Naive thymus-derived CD4-positive, alpha-beta T cell (primary cell): Measurements from ENCODE around the gene IDS. TPM values are rescaled to one million over a fixed set of nuclear protein-coding genes. Genes with fewer than 3 reads are reported as not detected.
A peak's percentile ranks its signal among the peaks of the same experiment; 100 is the strongest.
"Not testable (repeated sequence)": the region's sequence is repeated elsewhere in the genome, so short reads cannot be mapped to it uniquely, and the experiment has no call there.

Experiments
- ATAC-seq: fragments of 150-1000 bp; cut with Tn5 transposase; 2 replicates; pipeline ENCODE4 v1.10.0; 2021; ENCODE audit warnings: mild to moderate bottlenecking, moderate library complexity
- CTCF ChIA-PET: fragments of 350-600 bp; sonication (Branson Sonifier 250); formaldehyde crosslinking; loops from one replicate; lab custom pipeline; 2021; ENCODE audit warnings: antibody characterized with exemption; lab: Charles Lee
- POLR2A ChIA-PET: fragments of 350-600 bp; sonication (Branson Sonifier 250); formaldehyde crosslinking; loops from one replicate; lab custom pipeline; 2021; ENCODE audit warnings: antibody characterized with exemption, inconsistent platforms; lab: Charles Lee
- DNase-seq, 9 donors: peaks; one replicate each; pipeline versions ENCODE4 v3.0.0 to v3.0.0-alpha.2; 2020 to 2022; ENCODE audit warnings: mixed read lengths in 1 of 9
- H3K27ac ChIP-seq: one replicate; pipeline ENCODE4 v1.7.0; 2013; ENCODE audit warnings: mild to moderate bottlenecking, low read depth, low read length, moderate library complexity
- H3K27me3 ChIP-seq, 2 donors: one replicate each; pipeline ENCODE4 v1.7.0; 2013; ENCODE audit warnings: low read length in 2 of 2, mild to moderate bottlenecking in 2 of 2, moderate library complexity in 2 of 2; ENCODE audit not compliant: control insufficient read depth in 2 of 2, insufficient read depth in 2 of 2
- H3K36me3 ChIP-seq, 3 experiments: 1 replicate in 2 of 3; 2 replicates in 1 of 3; pipeline ENCODE4 v1.7.0; 2013; ENCODE audit warnings: low read length in 3 of 3, mild to moderate bottlenecking in 3 of 3, moderate library complexity in 1 of 3; ENCODE audit not compliant: insufficient read depth in 3 of 3, control insufficient read depth in 2 of 3
- H3K4me1 ChIP-seq, 2 donors: one replicate each; pipeline ENCODE4 v1.7.0; 2013; ENCODE audit warnings: low read length in 2 of 2, mild to moderate bottlenecking in 2 of 2, moderate library complexity in 1 of 2; ENCODE audit not compliant: control insufficient read depth in 2 of 2, insufficient read depth in 2 of 2
- H3K4me3 ChIP-seq: 2 replicates; pipeline ENCODE4 v1.7.0; 2013; ENCODE audit warnings: mild to moderate bottlenecking, low read length
- H3K9me3 ChIP-seq, 3 experiments: 1 replicate in 2 of 3; 2 replicates in 1 of 3; pipeline ENCODE4 v1.7.0; 2013; ENCODE audit warnings: low read length in 3 of 3; ENCODE audit not compliant: control insufficient read depth in 2 of 3
- H3K27ac Mint-ChIP-seq, 9 donors: one replicate each; pipeline ENCODE4 v1.8.0; 2020 to 2022; ENCODE audit warnings: mixed read lengths in 9 of 9, mild to moderate bottlenecking in 8 of 9, moderate library complexity in 5 of 9, inconsistent platforms in 2 of 9
- H3K27me3 Mint-ChIP-seq, 5 donors: one replicate each; pipeline ENCODE4 v1.8.0; 2021 to 2022; ENCODE audit warnings: mixed read lengths in 5 of 5, mild to moderate bottlenecking in 1 of 5
- H3K36me3 Mint-ChIP-seq, 5 donors: one replicate each; pipeline ENCODE4 v1.8.0; 2020 to 2022; ENCODE audit warnings: mixed read lengths in 5 of 5, mild to moderate bottlenecking in 3 of 5, inconsistent platforms in 1 of 5
- H3K4me1 Mint-ChIP-seq, 7 donors: one replicate each; pipeline ENCODE4 v1.8.0; 2020 to 2022; ENCODE audit warnings: mixed read lengths in 7 of 7, mild to moderate bottlenecking in 3 of 7, inconsistent platforms in 1 of 7
- H3K4me3 Mint-ChIP-seq, 10 donors: one replicate each; pipeline ENCODE4 v1.8.0; 2020 to 2022; ENCODE audit warnings: mild to moderate bottlenecking in 10 of 10, mixed read lengths in 10 of 10, moderate library complexity in 6 of 10, inconsistent platforms in 2 of 10
- H3K9me3 Mint-ChIP-seq, 11 donors: one replicate each; pipeline ENCODE4 v1.8.0; 2020 to 2022; ENCODE audit warnings: mixed read lengths in 11 of 11, mild to moderate bottlenecking in 4 of 11, inconsistent platforms in 1 of 11, moderate library complexity in 1 of 11
- intact Hi-C, 2 donors: fragments of 100-400 bp; cut with micrococcal nuclease; formaldehyde crosslinking; loops; one replicate each; pipeline ENCODE4 v1.15.1; 2023
- polyA plus RNA-seq, 2 donors: library from polyadenylated mRNA; unstranded; fragments of 300-500 nt; fragmentation: Illumina TruSeq; gene quantifications; one replicate each; pipeline ENCODE4 v1.2.3, GENCODE V29; 2021
- total RNA-seq, 6 experiments: library from RNA in 5 of 6; stranded (reverse) in 5 of 6; gene quantifications; 1 replicate in 5 of 6; 2 replicates in 1 of 6; pipeline ENCODE4 v1.2.3 and lab custom pipeline; 2021 to 2026

The IDS gene
- total and polyA plus RNA-seq, 7 experiments from 2014 or later = 73.1 to 317 (median 131) TPM

DNA sequence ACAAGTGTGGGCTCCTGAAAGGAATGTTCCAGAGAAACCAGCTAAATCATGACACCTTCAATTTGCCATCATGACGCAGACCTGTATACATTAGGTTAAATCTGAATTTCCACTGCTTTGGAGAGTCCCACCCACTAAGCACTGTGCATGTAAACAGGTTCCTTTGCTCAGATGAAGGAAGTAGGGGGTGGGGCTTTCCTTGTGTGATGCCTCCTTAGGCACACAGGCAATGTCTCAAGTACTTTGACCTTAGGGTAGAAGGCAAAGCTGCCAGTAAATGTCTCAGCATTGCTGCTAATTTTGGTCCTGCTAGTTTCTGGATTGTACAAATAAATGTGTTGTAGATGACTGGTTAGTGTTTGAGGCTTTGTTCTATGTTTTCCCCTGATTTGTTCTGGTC is 41.9 kb upstream of the IDS start:
- intact Hi-C loops = loop anchor here in 1 of 2 donors (10.0 kb wide), 5 partner anchors 88 to 1848 kb away; partner anchors contain the start of genes CD99L2, MAMLD1, MTMR1 and TMEM185A
- H3K4me1 Mint-ChIP-seq, H3K4me1 ChIP-seq, H3K27me3 ChIP-seq, H3K9me3 Mint-ChIP-seq, H3K4me3 ChIP-seq, H3K9me3 ChIP-seq, H3K4me3 Mint-ChIP-seq, ATAC-seq, DNase-seq, H3K27ac Mint-ChIP-seq, CTCF ChIA-PET, H3K27ac ChIP-seq, POLR2A ChIA-PET, H3K36me3 ChIP-seq, H3K27me3 Mint-ChIP-seq, H3K36me3 Mint-ChIP-seq: not testable (repeated sequence)

DNA sequence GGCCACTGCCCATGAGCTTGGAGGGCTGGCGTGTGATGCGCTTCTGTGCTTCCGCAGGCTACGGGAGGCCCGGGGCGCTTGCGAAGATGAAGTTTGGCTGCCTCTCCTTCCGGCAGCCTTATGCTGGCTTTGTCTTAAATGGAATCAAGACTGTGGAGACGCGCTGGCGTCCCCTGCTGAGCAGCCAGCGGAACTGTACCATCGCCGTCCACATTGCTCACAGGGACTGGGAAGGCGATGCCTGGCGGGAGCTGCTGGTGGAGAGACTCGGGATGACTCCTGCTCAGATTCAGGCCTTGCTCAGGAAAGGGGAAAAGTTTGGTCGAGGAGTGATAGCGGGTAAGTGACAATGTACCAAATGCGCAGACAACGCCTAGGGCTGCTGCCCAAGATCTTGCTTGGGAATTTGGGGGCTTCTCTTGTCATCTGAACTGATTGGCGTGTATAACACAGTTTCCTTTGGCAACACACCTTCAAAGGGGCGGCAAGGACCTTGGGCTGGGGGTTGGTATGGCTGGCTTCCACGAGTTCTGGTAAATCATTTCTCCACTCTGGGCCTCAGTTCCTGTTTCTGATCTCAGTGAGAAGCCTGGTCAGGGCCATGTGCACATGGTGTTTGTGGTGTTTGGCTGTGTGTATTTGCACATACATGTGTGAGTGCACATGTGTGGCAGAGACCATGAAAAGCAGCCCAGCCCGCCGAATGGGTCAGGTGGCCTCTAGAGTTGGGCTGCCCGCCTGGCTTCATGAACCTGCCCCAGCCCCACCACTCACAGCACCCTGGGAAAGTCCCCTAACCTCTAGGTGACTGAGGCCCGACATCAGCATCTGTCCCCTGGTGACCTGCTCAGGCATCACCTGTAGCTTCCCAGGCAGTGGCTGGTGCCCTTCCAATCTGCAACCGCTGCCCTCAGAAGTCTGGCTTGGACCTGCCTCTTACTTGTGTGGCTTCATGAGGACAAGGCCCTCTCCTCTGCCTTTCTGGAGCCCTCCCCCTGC is 40.7 kb upstream of the IDS start:
- H3K4me1 ChIP-seq, H3K27me3 Mint-ChIP-seq, H3K9me3 ChIP-seq, H3K4me1 Mint-ChIP-seq, H3K4me3 ChIP-seq, H3K27me3 ChIP-seq, POLR2A ChIA-PET, H3K27ac ChIP-seq, H3K36me3 Mint-ChIP-seq, H3K36me3 ChIP-seq, H3K4me3 Mint-ChIP-seq, CTCF ChIA-PET, DNase-seq, ATAC-seq, H3K9me3 Mint-ChIP-seq: not testable (repeated sequence)
- intact Hi-C loops = loop anchor here in 1 of 2 donors (10.0 kb wide), 5 partner anchors 89 to 1849 kb away; partner anchors contain the start of genes CD99L2, MAMLD1, MTMR1 and TMEM185A
- peak overlapping the region in 1 of 9 donors; percentile 38 for H3K27ac Mint-ChIP-seq

DNA sequence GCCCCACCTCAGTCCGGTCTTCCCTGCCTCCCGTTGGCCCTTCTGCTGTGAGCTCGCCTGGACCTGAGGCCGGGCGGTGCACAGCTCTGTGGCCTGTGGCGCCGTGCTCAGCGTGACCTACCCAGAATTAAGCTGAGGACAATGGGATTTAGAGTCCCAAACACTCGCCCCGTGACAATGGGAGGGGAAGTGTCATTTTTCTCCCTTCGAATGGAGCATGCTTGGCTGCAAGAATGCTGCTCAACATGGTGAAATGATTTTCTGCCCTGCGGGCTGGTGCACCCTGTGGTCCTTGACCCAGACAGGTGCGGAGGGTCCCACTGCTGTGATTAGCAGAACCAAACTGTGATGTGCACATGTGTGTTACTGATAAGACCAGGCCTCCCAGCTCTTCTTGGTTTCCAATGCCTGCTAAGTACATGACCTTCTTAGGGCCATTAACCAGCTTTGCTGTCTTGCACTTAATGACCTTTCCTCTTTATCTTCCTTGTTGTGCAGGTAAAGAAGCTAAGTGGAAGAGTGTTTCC is 36.5 kb upstream of the IDS start:
- Histone ChIP-seq H3K4me1 (peaks cover 3 to 5% of the 10 kb centered on the region in 2 donors), H3K4me3 (peak overlapping the region; percentile 83), H3K9me3 (no peaks in the 10 kb centered on the region), H3K27me3 (no peaks in the 10 kb centered on the region), H3K36me3 (no peaks in the 10 kb centered on the region), H3K27ac (peak overlapping the region; percentile 100)
- intact Hi-C loops = loop anchor here (5.0 to 10.0 kb wide), 8 partner anchors 91 to 1853 kb away; partner anchors contain the start of genes TMEM185A (in 2 of the 2), CD99L2 (in 1 of the 2), FMR1 (in 1 of the 2) and MAMLD1 (in 1 of the 2)
- CTCF ChIA-PET = interaction anchor here (3.1 kb wide), 1 partner anchor 29 kb away, joined by 29 read pairs; no protein-coding TSS in a partner anchor
- Mint-ChIP-seq H3K4me1 (peaks cover 0 to 16% (median 2%) of the 10 kb centered on the region in 7 donors), H3K36me3 (peaks cover 0 to 3% (median 0%) of the 10 kb centered on the region in 5 donors), H3K27me3 (no peaks in the 10 kb centered on the region), H3K27ac (peak overlapping the region; percentile 72 to 100 (median 100)), H3K4me3 (peak overlapping the region; percentile 74 to 99 (median 96)), H3K9me3 (peaks cover 0 to 3% (median 0%) of the 10 kb centered on the region in 11 donors)
- POLR2A ChIA-PET = interaction anchor here (3.5 kb wide), 1 partner anchor 37 kb away, joined by 33 read pairs; the partner anchor contains the start of gene IDS
- ATAC-seq = no peak
- DNase-seq = no peak

DNA sequence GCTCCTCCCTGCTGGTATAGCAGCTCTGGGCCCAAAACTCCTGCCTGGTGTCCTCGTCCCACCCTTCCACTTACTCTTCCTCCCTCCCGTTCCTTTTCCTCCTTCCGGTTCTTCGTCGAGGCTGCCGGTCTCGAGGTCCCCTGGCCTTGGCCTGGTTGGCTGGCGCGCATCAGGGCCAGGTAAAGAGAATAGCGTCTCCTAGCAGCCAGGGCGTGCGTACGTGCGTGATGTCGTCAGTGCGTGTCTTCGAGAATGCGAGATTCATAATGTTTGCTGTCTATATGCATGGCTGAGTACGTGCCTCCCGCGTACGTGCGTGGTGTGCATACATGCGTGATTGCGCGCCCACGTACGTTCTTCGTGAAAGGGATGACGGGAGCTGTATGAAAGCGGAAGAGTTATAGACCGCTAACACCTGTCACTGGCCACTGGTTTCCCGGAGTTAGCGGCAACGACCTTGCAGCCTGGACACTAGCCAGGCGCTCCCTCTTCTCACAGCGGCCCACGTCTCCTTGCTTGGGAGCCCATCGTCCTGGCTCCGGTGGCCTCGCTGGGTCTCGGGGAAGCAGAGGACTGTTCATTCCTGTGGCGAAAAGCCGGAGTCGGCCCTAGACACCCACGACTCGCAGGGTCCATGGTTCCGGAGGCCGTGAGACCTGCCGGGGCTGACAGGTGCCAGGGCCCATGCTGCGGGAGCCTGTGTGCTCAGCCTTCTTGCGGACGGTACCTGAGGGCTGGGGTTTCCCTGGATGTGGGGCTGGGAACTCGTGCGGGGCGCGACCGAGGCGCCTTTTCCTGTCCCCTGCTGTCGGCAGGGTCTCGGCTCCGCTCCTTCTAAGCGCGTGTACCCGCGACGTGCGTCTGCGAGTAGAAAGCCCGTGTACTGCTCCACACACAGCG is 35.8 kb upstream of the IDS start, which contains the start of gene EOLA1:
EOLA1 (plus strand) TSS at position 392 of the 900 bp plus-strand sequence. CDS start 4,619 bp downstream, outside the sequence.
- Mint-ChIP-seq H3K36me3 (peaks cover 0 to 3% (median 0%) of the 10 kb centered on the region in 5 donors), H3K9me3 (peaks cover 0 to 3% (median 0%) of the 10 kb centered on the region in 11 donors), H3K27me3 (no peaks in the 10 kb centered on the region), H3K27ac (peak within 1 kb of the TSS; percentile 96 to 100 (median 100)), H3K4me3 (peak within 1 kb of the TSS; percentile 74 to 99 (median 96)), H3K4me1 (peaks cover 0 to 15% (median 2%) of the 10 kb centered on the region in 7 donors)
- DNase-seq (peak; percentile 61 to 94 (median 90)), ATAC-seq (peak; percentile 76)
- Histone ChIP-seq H3K27me3 (no peaks in the 10 kb centered on the region), H3K27ac (peak within 1 kb of the TSS; percentile 100), H3K4me1 (peaks cover 3 to 5% of the 10 kb centered on the region in 2 donors), H3K9me3 (no peaks in the 10 kb centered on the region), H3K36me3 (peaks cover 0 to 3% (median 0%) of the 10 kb centered on the region in 3 experiments), H3K4me3 (peak within 1 kb of the TSS; percentile 83)
- CTCF ChIA-PET = interaction anchor here (0.7 to 3.1 kb wide), 6 partner anchors 11 to 399 kb away, joined by 3 to 29 read pairs (median 6); no protein-coding TSS in a partner anchor
- POLR2A ChIA-PET = interaction anchor here (2.0 to 3.5 kb wide), 5 partner anchors 12 to 398 kb away, joined by 9 to 35 read pairs (median 18); partner anchors contain the start of genes EOLA2 and IDS
- intact Hi-C loops = loop anchor here (1.0 to 10.0 kb wide), 13 partner anchors 14 to 1854 kb away; partner anchors contain the start of genes FMR1 (in 2 of the 2), MTM1 (in 2 of the 2), TMEM185A (in 2 of the 2) and CD99L2 (in 1 of the 2)

DNA sequence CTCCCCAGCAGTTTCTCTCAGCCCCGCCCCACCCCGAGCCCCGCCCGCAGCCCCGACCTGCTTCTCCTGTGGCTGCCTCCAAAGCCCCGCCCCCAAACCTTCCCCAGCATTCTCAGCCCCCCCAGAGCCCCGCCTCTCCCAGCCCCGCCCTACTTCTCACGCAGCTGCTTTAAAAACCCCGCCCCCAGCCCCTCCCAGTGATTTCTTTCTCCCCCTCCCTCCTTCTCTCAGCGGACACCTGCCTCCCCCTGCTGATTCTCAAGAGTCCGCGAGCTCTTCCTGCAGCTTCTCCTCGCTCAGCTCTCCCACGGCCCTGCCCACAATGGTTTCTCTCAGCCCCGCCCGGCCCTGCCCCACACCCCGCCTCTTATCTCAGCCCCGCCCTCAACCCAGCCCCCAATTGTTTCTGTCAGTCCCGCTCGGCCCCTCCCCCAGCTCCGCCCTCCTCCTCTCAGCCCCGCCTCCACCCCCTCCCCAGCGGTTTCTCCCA is 35.1 kb upstream of the IDS start:
- POLR2A ChIA-PET = interaction anchor here (1.1 to 3.5 kb wide), 6 partner anchors 11 to 399 kb away, joined by 4 to 35 read pairs (median 15); partner anchors contain the start of genes EOLA2 and IDS

More for the DNA sequence above, 35.1 kb upstream of the IDS start:
- DNase-seq (peak; percentile 65 to 92 (median 84)), ATAC-seq (peak; percentile 75)
- Histone ChIP-seq H3K9me3 (no peaks in the 10 kb centered on the region), H3K27me3 (no peaks in the 10 kb centered on the region), H3K27ac (peak overlapping the region; percentile 100), H3K36me3 (peaks cover 0 to 4% (median 0%) of the 10 kb centered on the region in 3 experiments), H3K4me3 (peak overlapping the region; percentile 83), H3K4me1 (peaks cover 3 to 5% of the 10 kb centered on the region in 2 donors)
- Mint-ChIP-seq H3K4me3 (peak overlapping the region; percentile 74 to 99 (median 96)), H3K27ac (peak overlapping the region; percentile 96 to 100 (median 100)), H3K36me3 (peaks cover 0 to 3% (median 0%) of the 10 kb centered on the region in 5 donors), H3K9me3 (peaks cover 0 to 6% (median 0%) of the 10 kb centered on the region in 11 donors), H3K4me1 (peaks cover 0 to 17% (median 4%) of the 10 kb centered on the region in 7 donors), H3K27me3 (no peaks in the 10 kb centered on the region)
- CTCF ChIA-PET = interaction anchor here (0.7 to 3.1 kb wide), 6 partner anchors 10 to 399 kb away, joined by 3 to 29 read pairs (median 6); no protein-coding TSS in a partner anchor
- intact Hi-C loops = loop anchor here (1.0 to 10.0 kb wide), 13 partner anchors 13 to 1855 kb away; partner anchors contain the start of genes FMR1 (in 2 of the 2), MTM1 (in 2 of the 2), TMEM185A (in 2 of the 2) and CD99L2 (in 1 of the 2)
